ENCODE data around the gene PDE7B. TPM values are rescaled to one million over a fixed set of nuclear protein-coding genes. Genes with fewer than 3 reads are reported as not detected.

The PDE7B gene
- total and polyA plus RNA-seq, 9 of the 15 experiments (the other 6 are each of a cell fraction or from before 2014, with no cell fraction given): 0.01 TPM; not detected in 8

DNA sequence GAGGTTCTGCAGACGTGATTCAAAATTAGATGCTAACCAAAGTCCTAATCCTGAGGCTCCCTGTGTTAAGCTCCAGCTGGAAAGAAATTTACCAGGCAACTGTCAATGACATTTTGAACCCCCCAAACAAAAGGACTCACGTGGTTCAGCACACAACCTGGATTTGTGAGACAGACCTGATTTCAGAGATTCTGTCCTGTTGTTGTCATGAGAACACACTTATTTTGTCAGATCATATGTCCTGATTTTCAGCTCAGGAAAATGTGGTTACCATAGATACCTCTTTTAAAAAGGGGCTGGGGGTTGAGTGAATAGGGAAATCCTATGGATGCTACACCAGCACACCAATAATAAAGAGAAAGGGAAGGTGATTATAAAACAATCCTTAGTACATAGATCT is 337.0 kb downstream of the PDE7B start:
- no peak for ATAC-seq
- H3K4me2 ChIP-seq (ENCODE audit: insufficient read depth, low read length): no peak overlapping the region
- peaks cover 32 to 34% of the 10 kb centered on the region in 2 experiments for H3K27me3 ChIP-seq (ENCODE audit: control insufficient read depth in 2 of 2, insufficient read depth in 2 of 2, low read length in 2 of 2)
- H3K4me1 ChIP-seq (replicated peaks in 1 of 2; ENCODE audit: control insufficient read depth in 2 of 2, insufficient read depth in 2 of 2, low read length in 2 of 2): peaks cover 0 to 5% of the 10 kb centered on the region in 2 experiments; a peak in 3 of 5 replicates
- H2AFZ ChIP-seq (ENCODE audit: low read depth, low read length): no peak overlapping the region
- no peak for FAIRE-seq
- H3K79me2 ChIP-seq (ENCODE audit: control insufficient read depth, insufficient read depth, low read length): no peaks in the 10 kb centered on the region
- H3K9ac ChIP-seq (ENCODE audit: insufficient read depth in 1 of 2, low read depth in 2 of 2, low read length in 2 of 2): no peak overlapping the region
- POLR2A ChIA-PET: interaction anchor here (0.6 to 1.9 kb wide), 4 partner anchors 8 to 104 kb away, joined by 3 to 6 read pairs (median 4); no protein-coding TSS in a partner anchor
- TF ChIP-seq ZNF184 (CRISPR knock-in tag; IDR thresholded peaks at IDR 0.05) (no peak), ZNF197 (CRISPR knock-in tag; IDR thresholded peaks at IDR 0.05; ENCODE audit: low read depth) (no peak), U2AF1 (optimal IDR thresholded peaks at IDR 0.05; ENCODE audit: low read depth, low read length) (no peak), ZFP30 (CRISPR knock-in tag; IDR thresholded peaks at IDR 0.05; ENCODE audit: borderline replicate concordance) (no peak), RFX1 (IDR thresholded peaks at IDR 0.05) (peak; percentile 28), FOXJ2 (tag; IDR thresholded peaks at IDR 0.05) (no peak)
- TF ChIP-seq, protein P1, sequence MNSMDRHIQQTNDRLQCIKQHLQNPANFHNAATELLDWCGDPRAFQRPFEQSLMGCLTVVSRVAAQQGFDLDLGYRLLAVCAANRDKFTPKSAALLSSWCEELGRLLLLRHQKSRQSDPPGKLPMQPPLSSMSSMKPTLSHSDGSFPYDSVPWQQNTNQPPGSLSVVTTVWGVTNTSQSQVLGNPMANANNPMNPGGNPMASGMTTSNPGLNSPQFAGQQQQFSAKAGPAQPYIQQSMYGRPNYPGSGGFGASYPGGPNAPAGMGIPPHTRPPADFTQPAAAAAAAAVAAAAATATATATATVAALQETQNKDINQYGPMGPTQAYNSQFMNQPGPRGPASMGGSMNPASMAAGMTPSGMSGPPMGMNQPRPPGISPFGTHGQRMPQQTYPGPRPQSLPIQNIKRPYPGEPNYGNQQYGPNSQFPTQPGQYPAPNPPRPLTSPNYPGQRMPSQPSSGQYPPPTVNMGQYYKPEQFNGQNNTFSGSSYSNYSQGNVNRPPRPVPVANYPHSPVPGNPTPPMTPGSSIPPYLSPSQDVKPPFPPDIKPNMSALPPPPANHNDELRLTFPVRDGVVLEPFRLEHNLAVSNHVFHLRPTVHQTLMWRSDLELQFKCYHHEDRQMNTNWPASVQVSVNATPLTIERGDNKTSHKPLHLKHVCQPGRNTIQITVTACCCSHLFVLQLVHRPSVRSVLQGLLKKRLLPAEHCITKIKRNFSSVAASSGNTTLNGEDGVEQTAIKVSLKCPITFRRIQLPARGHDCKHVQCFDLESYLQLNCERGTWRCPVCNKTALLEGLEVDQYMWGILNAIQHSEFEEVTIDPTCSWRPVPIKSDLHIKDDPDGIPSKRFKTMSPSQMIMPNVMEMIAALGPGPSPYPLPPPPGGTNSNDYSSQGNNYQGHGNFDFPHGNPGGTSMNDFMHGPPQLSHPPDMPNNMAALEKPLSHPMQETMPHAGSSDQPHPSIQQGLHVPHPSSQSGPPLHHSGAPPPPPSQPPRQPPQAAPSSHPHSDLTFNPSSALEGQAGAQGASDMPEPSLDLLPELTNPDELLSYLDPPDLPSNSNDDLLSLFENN (IDR thresholded peaks at IDR 0.05; ENCODE audit: low read depth in 2 of 2, low read length in 2 of 2): no peak
- intact Hi-C loops (cut with micrococcal nuclease) (no loop called here), in situ Hi-C loops (cut with MboI) (no loop called here)
- CTCF ChIA-PET (ENCODE audit: low intra/inter-chr PET ratio): no interaction called here
- H3K9me1 ChIP-seq (ENCODE audit: control insufficient read depth, insufficient read depth, low read length): no peaks in the 10 kb centered on the region
- no peak for DNase-seq (ENCODE audit: extremely low read depth in 1 of 4, low spot score in 3 of 4)
- no peak overlapping the region for H3K4me3 ChIP-seq
- no peaks in the 10 kb centered on the region for H3K9me3 ChIP-seq (replicated peaks; ENCODE audit: control insufficient read depth, insufficient read depth, low read depth, low read length)
- H3K27ac ChIP-seq (ENCODE audit: extremely low read depth, low read depth, low read length): no peak overlapping the region
- H3K36me3 ChIP-seq (ENCODE audit: control insufficient read depth, insufficient read depth, low read length): no peaks in the 10 kb centered on the region
- 0% methylated on average over 2 of the region's 2 CpGs for WGBS (ENCODE audit: insufficient coverage, low coverage, missing lambda C conversion rate)
- BruUV-seq (replicated peaks): no TSS peak
- 0 out of 2 replicates have a peak, but pooled peaks cover 3% of the 10 kb centered on the region for H4K20me1 ChIP-seq (replicated peaks; ENCODE audit: control insufficient read depth, insufficient read depth, low read length)
